HG03521 (cell line): ENCODE results near the gene PRAMEF10.
"Not testable (repeated sequence)": the region's sequence is repeated elsewhere in the genome, so short reads cannot be mapped to it uniquely, and the experiment has no call there.

ENCODE experiments used
- ATAC-seq: cut with Tn5 transposase; IDR thresholded peaks from one replicate; pipeline ENCODE4 v1.9.1; 2021; ENCODE audit warnings: mild to moderate bottlenecking, moderate library complexity; ENCODE audit not compliant: unreplicated experiment

The PRAMEF10 gene, protein sequence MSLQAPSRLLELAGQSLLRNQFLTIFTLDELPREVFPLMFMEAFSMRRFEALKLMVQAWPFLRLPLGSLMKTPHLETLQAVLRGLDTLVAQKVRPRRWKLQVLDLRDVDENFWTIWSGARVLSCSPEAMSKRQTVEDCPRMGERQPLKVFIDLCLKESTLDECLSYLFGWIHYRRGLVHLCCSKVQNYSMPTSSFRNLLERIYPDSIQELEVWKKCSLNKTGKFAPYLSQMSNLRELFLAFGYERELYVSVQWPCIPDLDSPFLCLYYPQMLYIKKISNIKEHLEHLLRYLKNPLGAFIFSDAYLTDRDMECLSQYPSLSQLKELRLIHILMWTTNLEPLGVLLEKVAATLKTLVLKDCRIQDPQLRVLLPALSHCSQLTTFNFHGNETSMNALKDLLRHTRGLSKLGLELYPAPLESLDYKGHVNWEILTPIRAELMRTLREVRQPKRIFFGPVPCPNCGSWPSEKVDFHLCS

DNA sequence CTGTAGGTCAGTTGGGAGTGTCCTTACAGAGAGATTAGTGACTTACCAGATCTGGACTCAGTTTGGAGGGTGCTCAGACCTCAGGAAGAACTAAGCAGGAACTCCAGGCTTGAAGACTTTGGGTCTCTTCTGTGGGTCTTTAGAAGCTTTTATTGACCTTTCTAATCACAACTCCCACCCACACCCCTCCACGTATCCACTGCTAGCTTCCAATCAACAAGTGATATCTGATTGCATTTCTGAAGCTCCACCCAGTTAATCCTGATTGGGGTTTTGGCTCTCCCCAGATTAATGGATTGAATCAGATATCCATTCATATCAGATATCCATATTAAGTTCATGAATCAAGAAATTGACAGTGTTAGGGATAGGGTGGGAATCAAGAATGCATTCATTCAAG, at the start of gene PRAMEF10:
Gene PRAMEF10, minus strand, starts transcription at position 101 of the 400 bp plus-strand sequence. CDS start 2,423 bp downstream, outside the sequence.
- not testable (repeated sequence) for ATAC-seq

DNA sequence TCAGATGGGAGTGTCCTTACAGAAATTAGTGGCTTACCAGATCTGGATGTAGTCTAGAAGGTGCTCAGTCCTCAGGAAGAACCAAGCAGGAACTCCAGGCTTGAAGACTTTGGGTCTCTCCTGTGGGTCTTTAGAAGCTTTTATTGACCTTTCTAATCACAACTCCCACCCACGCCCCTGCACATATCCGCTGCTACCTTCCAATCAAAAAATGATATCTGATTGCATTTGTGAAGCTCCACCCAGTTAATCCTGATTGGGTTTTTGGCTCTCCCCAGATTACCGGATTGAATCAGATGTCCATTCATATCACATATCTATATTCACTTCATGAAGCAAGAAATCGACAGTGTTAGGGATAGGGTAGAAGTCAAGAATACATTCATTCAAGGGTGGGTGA, 49.4 kb upstream of the PRAMEF10 start, which contains the start of gene PRAMEF6:
Gene PRAMEF6, minus strand, starts transcription at position 101 of the 400 bp plus-strand sequence. CDS start 5,062 bp downstream, outside the sequence.
- ATAC-seq, result not testable (repeated sequence)

DNA sequence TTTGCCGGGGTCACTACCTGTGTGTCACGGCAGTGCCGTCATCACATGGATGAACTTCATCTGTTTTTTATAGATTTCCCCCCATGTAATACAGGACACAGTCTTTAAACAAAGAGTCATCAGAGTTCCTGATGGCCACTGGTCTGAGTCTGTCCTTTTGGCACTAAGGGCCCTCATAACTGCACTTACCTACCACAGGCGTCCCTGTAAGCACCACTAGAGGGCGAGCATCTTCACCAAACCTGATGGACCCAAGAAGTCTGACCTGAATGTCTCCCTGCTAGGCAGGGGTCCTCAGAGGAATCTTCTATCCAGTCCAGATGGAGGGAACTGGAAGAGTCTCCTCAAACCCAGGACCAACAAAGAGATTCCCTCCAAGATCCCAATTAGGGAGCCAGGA, 26.3 kb upstream of the PRAMEF10 start:
- ATAC-seq, result not testable (repeated sequence)

DNA sequence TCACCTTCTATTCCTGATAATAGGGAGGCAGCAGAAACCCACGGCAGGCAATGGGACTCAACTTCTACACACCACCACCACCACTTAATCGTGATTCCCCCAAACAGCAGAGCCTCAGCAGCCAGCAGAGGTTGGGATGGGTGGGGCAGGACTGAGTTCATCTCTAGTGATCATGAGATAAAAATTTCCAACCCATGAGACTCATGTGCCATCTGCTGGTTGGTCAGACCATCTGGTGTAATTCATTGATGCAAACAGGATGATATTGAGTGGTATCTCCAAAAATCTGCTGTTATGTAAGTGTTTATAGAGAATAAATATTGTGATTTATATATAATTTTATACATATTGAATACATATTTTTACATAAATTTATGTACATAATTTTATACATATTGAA, 23.7 kb upstream of the PRAMEF10 start:
- ATAC-seq, result not testable (repeated sequence)

DNA sequence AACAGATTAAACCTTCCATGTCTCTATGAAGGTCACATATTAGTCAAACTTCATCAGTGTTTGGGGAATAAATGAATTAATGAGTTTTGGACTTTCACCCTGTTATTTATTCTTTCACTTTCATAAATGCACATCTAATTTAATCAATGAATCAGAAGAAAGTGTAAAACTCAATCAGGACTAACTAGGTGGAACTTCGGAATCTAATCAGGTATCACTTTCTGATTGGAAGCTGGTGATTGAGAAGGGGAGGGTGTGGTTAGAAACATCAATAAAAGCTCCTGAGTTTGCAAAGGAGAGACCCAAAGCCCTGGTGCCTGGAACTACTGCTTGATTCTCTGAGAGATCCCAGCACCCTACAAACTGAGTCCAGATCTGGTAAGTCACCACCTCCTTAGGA, 18.2 kb upstream of the PRAMEF10 start, which contains the start of gene PRAMEF7:
Gene PRAMEF7, plus strand, starts transcription at position 301 of the 400 bp plus-strand sequence. CDS start 1,083 bp downstream, outside the sequence.
- ATAC-seq, result not testable (repeated sequence)

DNA sequence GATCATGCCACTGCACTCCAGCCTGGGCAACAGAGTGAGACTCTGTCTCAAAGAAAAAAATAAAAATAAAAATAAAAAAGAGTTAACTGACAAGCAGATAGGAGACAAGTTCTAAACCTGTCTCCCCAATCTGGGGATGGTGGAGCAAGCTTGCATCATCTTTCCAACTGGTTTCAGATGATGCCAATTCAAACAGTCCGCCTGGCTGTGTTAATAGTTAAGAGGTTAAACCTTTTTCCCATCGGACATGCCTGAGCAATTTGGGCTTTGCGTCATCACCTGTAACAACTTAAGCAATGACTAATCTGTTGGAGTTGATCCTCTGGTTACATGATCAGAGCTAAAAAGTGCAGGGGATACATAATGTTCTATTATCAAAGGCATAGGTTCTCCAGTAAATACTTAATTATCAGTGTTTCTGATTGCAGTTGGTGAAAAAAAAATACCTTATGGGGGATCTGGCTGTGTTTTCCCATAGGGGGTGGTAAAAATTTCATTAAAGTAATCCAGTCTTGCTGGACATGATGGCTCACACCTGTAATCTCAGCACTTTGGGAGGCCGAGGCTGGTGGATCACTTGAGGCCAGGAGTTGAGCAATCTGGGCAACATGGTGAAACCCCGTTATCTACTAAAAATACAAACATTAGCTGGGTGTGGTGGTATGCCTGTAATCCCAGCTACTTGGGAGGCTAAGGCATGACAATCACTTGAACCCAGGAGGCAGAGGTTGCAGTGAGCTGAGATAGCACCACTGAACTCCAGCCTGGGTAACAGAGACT, 5.9 kb upstream of the PRAMEF10 start:
- ATAC-seq, result not testable (repeated sequence)

DNA sequence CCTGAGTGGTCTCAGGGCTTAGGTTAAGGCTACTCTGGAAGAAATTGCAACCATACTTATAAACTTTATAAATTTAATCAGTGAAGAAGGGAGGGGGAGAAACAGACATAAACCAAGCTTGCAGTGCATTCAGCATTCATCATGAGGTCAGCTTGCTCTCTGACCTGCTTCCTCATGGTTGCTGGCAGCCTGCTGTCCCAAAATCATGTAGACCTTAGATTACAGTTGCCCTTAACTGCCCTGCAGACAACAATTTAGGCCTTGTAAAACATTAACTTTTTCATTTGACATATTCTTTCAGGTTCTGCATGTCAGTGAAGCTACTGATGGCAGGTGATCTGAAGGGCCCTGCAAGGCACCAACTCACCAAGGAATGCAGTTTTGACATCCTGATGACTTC, 1.1 kb upstream of the PRAMEF10 start:
- not testable (repeated sequence) for ATAC-seq

DNA sequence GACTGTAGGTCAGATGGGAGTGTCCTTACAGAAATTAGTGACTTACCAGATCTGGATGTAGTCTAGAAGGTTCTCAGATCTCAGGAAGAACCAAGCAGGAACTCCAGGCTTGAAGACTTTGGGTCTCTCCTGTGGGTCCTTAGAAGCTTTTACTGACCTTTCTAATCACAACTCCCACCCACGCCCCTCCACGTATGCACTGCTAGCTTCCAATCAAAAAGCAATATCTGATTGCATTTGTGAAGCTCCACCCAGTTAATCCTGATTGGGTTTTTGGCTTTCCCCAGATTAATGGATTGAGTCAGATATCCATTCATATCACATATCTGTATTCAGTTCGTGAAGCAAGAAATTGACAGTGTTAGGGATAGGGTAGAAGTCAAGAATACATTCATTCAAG, 12.0 kb downstream of the PRAMEF10 start, which contains the start of gene PRAMEF4:
Gene PRAMEF4, minus strand, starts transcription at position 101 of the 400 bp plus-strand sequence. CDS start 2,807 bp downstream, outside the sequence.
- not testable (repeated sequence) for ATAC-seq

DNA sequence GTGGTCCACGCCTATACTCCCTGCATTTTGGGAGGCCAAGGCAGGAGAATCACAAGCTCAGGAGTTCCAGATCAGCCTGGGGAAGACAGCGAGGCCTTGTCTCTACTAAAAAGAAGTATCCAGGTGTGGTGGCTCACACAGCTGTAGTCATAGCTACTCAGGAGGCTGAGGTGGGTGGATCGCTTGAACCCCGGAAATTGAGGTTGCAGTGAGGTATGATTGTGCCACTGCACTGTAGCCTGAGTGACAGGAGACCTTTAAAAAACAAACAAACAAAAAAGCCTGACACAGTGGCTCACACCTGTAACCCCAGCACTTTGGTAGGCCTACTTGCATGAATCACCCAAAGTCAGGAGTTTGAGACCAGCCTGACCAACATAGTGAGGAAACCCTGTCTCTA, 19.6 kb downstream of the PRAMEF10 start:
- ATAC-seq, result not testable (repeated sequence)

DNA sequence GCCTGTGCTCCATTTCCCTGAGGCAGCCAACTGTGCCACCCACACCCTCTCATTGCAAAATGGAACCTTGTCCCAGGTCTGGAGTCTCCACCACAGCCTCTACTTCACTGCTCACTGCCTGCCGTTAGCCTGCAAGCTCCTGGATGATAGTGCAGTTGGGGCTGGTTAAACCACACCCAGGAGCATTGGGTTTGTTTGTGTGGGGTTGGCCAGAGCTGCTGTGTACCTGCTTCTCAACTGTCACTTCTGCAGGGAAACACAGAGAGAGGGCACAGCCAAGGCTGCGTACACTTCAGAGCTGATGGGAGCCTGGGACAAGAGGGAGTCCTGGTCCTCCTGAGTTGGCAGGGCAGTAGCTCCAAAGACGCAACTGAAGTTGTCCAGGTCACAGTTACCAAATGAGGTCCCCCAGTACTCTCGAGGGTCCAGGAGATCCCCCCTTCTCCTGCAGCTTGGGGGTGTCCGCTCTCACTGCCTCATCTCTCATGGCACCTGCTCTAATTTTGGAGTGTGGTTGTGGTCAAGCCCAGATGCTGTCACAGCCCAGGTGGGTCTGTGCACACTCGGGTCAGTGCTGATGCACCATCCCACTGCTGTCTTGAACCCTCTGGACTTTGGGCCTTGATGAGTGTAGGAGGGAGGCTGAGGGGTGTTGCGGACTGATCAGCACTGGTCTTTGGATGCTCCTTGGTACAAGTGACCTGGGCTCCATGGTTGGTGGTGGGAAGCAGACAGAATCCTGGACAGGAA, 34.8 kb downstream of the PRAMEF10 start:
- ATAC-seq, result not testable (repeated sequence)

DNA sequence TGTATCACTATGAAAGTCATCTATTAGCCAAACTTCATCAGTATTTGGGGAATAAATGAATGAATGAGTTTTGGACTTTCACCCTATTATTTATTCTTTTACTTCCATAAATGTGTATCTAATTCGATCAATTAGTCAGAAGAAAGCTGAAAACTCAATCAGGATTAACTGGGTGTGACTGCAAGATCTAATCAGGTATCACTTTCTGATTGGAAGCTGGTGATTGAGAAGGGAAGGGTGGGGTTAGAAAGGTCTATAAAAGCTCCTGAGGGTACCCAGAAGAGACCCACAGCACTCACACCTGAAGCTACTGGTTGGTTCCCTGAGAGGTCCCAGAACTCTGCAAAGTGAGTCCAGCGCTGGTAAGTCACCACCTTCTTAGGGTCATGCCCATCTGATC, 41.3 kb downstream of the PRAMEF10 start, which contains the start of gene PRAMEF2:
Gene PRAMEF2, plus strand, starts transcription at position 301 of the 400 bp plus-strand sequence. CDS start 1,924 bp downstream, outside the sequence.
- not testable (repeated sequence) for ATAC-seq

DNA sequence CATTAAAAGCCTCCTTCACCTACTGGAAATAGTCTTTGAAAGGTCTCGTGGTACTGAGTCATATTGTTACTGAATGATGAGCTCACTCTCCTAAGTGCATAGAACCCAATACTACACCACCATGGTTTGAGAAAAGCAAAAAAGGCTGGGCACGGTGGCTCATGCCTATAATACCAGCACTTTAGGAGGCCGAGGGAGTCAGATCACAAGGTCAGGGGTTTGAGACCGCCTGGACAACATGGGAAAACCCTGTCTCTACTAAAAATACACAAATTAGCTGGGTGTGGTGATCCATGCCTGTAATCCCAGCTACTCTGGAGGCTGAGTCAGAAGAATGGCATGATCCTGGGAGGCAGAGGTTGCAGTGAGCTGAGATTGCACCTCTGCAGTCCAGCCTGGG, 46.3 kb downstream of the PRAMEF10 start:
- ATAC-seq, result no peak

DNA sequence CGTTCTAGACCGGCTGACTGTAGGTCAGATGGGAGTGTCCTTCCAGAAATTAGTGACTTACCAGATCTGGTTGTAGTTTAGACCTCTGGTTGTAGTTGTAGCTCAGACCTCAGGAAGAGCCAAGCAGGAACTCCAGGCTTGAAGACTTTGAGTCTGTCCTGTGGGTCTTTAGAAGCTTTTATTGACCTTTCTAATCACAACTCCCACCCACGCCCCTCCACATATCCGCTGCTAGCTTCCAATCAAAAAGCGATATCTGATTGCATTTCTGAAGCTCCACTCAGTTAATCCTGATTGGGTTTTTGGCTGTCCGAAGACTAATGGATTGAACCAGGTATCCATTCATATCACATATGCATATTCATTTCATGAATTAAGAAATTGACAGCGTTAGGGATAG, 49.5 kb downstream of the PRAMEF10 start, which contains the start of gene HNRNPCL1:
Gene HNRNPCL1, minus strand, starts transcription at position 101 of the 400 bp plus-strand sequence. CDS start 431 bp downstream, outside the sequence.
- ATAC-seq, result not testable (repeated sequence)
